Measurements from ENCODE around the gene NCOA4.
A peak's percentile ranks its signal among the peaks of the same experiment; 100 is the strongest.
"Not testable (repeated sequence)": the region's sequence is repeated elsewhere in the genome, so short reads cannot be mapped to it uniquely, and the experiment has no call there.

The NCOA4 gene

DNA sequence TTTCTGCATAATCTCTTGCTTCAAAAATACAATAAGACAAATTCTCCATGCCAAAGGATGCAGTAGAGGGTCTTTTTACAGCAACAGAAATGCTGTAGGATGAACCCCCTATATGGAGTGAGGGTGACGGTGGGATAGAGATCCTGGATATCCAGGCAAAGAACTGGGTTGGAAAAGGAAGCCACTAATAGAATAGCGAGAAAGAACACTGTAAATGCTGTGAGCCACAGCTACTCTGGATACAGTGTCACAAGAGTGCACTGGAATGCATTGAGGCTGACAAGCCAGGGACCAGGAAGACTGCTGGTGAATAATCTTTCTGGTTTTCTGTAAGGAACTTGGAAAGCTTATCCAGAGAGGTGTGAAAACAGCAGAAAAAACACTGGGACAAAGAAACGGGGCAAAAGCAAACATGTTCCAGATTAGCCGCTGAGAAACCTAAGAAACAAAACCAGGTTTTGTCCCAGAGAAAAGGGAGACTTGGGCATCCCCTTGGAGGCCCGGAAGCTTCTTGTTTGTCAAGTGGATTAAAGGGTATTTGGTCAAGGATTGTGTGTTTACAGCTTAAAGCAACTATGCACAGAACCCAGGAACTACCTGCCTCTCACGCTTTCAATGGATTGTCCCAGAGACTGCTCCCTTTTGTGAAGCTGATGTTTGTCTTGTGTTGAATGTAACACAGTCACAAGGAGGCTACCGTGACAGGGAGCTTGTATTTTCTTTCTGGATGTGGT is 21.8 kb upstream of the NCOA4 start:
- peak; percentile 7 for DNase-seq (ENCODE audit: low read depth)

DNA sequence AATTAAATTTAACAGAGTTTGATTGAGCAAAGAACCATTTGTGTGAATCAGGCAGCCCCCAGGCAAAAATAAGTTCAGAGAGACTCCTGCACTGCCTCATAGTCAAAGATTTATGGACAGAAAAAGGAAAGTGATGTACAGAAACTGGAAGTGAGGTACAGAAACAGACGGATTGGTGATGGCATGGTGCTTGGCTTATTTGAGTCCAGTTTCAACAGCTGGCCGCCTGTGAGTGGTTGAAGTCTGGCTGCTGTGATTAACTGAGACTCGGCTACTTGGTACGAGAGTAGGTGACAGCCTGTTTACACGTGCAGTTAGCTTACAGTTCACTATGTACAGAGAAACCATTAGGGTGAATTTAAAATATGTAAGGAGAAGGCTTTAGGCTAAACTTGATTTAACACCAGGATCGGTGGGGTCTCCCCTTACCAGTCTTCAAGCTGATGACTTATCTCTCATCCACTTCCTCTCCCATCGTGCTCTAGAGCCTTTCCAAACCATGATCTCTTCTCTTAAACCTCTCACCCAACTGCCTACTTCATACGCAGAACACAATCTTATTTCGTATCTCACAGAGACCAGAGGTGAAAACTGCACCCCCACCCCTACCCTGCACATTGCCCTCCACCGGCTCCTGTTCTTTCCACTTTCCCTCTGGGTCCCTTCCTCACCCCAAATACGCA is 20.7 kb upstream of the NCOA4 start:
- DNase-seq (ENCODE audit: low read depth) = peak; percentile 30

DNA sequence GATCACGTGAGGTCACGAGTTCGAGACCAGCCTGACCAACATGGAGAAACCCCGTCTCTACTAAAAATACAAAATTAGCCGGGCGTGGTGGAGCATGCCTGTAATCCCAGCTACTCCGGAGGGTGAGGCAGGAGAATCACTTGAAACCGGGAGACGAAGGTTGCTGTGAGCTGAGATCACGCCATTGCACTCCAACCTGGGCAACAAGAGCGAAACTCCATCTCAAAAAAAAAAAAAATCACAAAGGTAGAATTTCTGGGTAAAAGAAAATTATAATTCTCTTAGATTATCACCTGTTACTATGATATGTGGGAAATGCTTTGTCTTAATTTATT is 19.0 kb upstream of the NCOA4 start:
- not testable (repeated sequence) for DNase-seq (ENCODE audit: low read depth)

DNA sequence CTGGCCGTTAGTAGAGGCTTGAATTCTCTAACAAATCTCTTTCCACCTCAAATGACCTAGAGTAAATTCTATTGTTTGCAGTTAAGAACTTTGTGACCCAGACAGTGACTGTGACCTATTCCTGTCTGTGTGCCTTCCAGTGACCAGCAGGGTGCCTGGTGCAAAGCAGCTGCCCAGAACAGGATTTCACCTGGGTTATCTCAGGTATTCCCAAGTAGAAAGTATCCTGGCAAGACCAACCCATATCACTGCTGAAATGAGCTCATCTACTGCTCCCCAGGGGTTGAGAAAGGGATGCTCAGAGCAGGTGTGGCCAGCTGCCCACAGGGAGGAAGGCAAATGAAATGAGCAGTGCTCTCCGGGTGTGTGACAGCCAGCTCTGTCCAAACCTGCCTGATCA is 17.7 kb upstream of the NCOA4 start:
- DNase-seq (ENCODE audit: low read depth) = no peak

DNA sequence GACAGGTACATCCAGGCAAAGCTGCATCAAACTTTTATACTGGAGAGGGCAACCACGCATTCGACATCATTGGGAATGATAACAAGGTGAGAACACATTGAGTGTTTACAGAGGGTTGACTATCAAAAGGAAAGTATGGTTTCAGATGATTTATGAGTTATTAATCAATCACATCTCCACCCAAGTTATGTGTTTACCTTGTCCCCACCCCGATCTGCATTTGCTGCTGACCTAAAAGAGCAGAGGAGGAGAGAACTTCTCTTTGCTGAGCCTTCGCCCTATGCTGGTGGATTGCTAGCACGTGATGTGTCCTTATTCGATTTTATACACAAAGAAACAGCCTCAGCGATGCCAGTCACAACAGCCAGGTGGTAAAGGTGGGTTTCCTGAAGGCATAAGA is 15.8 kb upstream of the NCOA4 start, which contains the start of gene MSMB:
Gene MSMB (minus strand): TSS at position 9 of the 400 bp plus-strand sequence. CDS start 32 bp downstream, outside the sequence.
- no peak for DNase-seq (ENCODE audit: low read depth)

DNA sequence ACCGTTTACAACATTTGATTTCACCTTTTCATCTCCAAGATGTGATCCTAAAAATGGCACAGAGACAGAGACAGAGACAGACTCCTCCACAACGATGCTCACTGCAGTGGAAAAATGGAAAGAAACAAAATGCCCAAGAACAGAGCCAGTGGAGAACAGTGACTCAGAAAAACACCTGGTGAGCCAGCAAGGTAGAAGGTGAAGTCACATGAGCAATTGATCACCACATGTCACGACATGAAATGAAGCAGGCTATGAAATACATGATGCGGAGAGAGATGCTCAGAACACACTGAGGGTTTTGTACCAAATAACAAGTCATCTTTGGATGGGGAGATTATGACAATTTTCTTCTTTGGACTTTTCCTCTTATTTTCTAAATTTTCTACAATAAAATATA is 12.1 kb upstream of the NCOA4 start:
- DNase-seq (ENCODE audit: low read depth) = no peak

DNA sequence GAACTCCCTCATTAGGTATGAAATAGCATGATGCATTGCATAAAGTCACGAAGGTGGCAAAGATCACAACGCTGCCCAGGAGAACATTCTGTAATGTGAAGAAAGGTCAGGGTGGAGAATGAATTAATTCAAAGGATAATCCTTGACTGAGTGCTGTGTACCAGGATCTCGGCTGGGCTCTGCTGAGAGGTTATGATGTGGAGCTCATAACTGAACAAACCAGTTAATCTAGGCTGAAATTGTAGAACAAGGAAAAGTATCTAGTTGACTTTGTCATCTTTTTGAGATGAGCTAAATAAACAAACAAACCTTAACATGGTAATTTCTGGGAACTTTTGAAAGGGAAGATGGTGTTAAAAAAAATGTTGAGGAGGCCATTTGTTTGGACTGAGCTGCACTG is 9.6 kb upstream of the NCOA4 start:
- no peak for DNase-seq (ENCODE audit: low read depth)

DNA sequence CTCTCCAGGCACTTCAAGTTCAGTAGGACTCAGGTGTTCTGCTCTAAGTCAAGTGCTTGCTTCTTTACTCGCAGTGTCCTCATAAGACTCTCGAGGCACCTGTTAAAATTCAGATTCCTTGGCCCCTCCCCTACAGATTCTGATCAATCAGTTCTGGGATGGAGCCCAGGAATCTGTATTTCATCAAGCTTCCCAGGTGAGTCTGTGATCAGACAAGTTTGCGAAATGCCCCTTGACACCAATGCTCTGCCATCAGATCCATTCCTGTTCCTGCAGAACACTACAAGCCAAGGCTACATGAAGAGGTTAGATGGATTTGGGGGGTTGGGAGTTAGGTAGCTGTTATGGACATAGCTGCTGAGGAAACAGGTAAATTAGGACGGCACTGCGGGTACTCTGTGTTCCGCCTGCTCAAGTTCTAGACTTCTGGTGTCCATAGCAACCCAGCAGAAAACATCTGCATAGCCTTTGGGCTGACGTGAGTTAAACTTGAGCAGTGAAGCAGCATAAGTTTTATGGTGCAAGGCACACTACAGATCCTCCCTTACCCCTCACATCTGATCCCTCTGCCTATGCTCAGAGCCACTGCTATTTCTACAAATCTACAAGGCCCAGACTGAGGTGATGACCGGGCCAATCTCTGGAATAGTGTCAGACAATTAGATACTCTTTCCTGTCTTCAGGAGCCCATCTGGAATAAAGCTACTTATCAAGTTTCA is 6.8 kb upstream of the NCOA4 start:
- DNase-seq (ENCODE audit: low read depth) = no peak

DNA sequence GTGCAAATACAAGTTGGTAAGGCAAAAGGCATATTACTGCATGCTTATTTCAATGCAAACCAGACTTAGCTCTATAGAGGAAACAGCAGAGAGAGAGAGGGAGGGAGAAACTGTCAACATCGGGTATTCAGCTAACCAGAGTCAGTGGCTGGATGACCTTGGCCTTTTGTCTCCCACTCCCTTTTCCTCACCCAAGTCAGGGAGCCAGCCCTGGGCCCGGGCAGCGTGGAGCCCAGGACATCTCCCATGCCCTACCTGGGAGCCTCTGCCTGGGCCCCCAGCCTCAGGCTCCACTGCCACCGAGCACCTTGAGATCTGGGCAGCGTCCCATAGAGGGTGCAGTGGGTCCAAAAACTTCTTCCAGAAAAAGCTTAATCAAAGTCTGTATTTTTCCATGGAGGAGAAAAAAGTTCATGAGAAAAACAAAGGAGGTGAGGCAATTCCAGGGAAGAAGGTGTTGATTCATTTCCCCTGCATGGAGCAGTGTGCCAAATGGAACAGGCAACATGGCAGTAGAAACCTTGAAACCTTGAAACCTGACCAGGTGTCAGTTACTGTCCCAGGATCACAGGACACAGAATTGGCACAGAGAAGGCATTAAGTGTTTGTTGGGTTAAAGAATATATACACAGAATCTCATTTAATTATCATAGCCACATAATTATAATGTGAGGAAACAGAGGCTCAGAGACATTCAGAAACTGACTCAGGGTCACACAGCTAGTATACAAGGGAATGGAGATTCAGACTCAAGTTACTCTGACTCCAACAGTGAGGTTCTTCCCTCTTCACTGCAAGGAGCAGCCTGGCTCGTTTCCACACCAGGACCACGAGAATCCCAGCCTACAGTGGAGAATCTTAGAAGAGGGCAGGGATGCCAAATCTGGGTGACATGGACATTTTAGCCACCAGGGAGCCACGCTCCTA is 5.8 kb upstream of the NCOA4 start:
- no peak for DNase-seq (ENCODE audit: low read depth)

DNA sequence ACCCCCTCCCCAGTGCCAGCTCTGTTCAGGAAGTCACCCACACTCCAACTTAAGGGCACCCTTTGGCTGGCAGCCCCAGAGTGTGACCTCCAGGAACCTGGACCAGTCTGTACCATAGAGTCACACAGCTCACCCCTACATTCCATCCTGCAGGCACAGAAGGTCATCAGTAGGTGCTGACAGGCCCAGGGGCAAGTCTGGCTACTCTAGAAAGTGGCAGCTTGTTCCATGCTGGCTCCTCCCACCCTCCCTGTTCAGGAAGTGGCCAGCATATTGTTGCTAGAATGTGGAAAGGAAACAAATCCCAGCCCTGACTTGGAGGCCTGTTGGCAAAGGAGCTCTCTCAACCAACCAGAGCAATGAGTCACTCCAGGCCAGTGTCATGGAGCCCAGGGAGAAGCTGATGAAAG is 3.2 kb upstream of the NCOA4 start:
- DNase-seq (ENCODE audit: low read depth) = peak; percentile 94

DNA sequence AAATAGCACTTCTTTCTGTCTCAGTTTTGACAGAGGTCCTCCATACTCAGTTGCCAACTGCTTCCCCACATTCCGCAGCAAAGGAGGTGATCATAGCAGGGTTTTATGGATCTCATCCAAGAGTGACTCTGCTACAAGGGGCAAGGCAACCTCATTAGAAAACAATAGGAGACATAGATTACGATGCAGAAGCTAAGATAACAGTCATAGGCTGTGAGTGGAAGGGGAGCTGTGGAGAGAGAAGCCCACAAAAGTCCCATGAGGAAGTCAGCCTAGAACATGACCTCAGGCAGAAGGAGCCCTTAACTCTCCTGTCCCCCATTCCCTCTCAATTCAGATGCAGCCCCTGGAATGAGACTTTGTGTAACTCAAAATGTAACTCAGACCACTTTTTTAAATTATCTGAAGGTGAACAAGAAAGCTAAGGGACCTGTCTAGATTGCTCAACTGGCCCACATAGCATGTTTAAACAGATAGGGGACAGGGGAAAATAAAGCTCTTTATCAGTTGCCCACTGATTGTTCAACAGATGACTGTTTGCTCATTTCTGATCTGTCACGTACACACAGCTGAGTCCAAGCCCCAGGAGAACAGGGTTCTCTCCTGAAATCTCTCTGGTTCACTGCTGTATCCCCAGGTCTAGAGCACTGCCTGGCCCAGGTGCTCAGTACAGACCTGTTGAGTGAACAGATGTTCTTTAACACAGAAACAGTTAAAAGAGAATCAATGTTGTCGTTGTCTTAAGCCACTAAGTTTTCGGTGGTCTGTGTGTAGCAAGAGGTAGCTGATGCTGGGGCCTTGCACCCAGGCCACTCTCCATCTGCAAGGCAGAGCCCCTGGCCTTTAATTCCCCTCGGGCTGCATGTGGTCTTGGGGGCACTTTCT is 1.5 kb upstream of the NCOA4 start:
- DNase-seq (ENCODE audit: low read depth) = no peak

DNA sequence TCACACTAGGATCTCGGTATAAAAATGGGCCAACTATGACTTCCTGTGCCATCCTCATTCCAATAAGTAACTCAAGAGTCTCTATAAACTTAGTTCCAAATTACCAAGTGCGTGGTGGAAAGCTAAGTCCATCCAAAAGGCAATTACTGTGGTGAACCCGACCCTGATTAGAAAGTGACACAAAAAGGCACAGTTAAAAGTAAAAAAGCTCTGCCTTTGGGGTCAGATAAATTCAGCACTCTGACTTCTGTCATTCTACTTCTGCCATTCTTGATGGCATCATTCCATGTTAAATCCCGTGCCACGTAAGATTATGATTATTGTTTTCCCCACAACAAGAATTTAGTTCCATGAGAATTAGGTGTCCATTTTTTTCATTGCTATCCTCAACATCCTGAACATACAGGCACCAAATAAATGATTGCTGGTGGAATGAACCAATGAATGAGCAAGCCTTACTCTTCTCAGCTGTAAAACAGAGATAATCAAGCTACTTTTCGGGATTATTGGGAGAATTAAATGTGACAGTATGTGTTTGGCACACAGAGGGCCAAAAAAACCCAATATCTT is 877 bp downstream of the NCOA4 start:
- DNase-seq (ENCODE audit: low read depth) = no peak

DNA sequence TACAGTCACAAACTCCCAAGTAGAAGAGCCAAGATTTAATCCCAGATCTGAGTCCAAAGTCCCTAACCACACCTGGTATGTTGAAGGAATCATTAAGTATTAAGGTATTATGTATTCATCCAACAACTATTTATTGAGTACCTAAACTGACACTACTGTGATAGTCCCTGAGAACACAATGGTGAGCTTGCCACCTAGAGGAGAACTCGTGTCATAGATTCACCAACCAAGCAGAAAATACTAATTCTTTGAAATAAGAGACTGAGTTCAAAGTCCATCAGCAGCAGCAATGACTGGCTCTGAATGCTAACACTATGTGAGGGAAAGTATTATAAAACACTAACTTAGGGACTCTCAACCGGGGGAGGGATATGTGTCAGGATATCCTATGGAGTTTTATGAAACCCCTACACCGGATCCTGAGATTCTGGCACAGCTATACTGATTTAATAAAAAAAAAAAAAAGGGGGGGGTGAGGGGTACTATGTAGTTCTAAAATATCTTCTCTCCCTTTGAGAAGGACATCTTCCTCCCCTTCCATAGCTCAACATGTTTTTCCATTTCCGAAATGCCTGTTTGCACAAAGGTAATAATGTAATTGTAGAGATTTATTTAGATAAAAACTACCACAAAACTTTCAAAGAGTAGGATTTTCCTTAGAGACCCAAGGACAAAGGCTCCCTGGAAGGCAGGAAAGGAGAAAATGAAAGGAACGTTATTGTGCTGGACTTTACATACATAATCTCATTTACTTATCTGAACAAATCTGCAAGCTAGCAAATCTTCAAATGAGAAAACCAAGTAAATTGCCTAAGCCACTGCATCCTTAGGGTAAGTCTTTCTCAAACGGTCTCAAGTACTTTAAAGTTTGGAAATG is 1.6 kb downstream of the NCOA4 start:
- peak; percentile 74 for DNase-seq (ENCODE audit: low read depth)

DNA sequence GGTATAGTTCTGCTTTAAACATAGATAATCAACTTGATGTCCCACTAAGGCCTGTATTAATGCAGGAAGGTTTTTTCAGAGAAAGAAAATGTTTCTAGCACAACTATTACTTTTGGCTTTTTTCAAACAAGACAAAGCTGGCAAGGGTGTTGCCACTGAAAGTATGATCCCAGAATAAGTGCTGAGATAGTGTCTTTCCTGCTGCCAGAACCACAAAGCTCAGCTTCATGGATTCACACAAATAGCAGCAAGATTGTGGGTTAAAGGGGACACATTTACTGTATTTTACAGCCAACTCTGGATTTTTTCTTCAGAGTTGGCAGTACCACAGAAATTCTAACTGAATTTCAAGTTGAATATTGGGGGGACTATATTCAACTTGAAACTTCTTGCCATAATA is 4.3 kb downstream of the NCOA4 start:
- no peak for DNase-seq (ENCODE audit: low read depth)

DNA sequence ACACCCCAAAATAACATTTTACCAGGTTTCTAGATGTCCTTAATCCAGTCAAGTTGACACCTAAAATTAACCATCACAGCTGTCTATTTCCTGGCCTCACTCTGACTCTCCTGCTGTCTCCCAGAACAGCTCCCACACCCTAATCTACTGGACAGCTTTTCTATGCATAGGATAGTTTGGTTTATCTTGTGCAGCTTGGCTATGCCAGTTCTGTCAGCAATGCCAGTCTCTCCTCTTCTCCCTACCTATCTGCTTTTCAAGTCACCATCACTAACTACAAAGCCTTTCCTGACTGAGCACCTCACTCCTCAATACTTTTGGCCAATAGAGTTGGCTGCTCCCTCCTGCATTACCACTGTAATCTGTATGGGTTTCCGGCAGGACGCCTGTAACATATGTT is 5.0 kb downstream of the NCOA4 start:
- DNase-seq (ENCODE audit: low read depth) = no peak

DNA sequence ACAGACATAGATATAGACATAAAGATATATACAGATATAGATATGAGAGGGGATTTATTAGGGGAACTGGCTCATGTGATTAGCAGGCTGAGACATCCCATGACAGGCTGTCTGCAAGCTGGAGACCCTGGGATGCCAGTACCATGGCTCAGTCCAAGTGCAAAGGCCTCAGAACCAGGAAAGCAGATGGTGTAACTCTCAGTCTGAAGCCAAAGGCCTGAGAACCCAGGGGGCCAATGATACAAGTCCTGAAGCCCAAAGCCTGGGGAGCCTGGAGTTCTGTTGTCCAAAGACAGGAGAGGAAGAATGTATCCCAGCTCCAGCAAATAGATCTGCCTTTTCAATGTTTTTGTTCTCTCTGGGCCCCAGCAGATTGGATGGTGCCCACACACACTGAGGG is 5.5 kb downstream of the NCOA4 start:
- DNase-seq (ENCODE audit: low read depth) = no peak

DNA sequence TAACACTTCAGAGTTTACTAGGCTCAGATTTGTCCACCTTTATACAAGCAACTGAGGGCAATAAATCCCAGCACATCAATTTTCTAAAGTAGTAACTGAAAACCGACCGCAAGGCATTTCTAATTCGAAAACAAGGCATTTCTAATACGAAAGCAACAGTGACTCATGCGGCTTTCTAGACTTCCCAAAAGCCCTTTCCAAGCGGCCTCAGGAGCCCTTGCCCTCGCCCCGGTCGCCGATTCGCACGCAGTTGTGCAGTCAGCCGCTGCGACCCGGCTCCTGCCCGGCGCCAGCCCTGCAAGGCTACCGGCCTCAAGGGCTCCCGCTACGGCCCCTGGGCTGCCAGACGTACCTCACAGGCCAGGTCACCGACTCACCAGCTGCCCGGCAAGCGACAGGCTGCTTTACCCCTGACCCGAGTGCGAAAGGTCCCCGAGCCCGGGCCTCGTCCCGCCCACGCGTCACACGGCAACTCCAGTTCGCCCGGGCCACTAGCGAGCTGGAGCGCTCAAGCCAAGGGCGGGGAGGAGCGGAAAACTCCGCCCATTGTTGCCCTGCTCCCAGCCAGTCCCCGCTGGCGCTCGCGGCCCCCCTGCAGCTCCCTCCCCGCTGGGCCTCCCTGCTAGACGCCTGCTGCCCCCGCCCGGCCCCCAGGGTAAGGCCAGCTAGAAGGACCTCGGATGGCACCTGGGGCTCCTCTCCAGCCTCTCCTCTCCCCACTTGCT is 7.3 kb downstream of the NCOA4 start:
- peak; percentile 94 for DNase-seq (ENCODE audit: low read depth)

DNA sequence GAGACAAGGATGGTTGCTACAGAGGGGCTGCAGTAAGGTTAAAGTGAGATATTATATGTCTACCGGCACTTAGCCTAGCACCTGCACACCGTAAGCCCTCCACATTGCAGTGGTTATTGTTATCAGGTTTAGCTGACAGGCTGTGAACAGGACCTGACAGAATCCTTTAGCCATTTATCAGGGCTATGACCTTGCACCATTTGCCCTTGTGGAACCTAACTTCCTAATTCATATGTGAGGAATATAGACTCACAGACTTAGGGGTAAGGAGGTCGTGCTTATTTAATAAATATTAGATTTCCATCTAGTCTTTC is 10.1 kb downstream of the NCOA4 start:
- DNase-seq (ENCODE audit: low read depth) = no peak
